Measurements from ENCODE around the gene ADRA2B. TPM values are rescaled to one million over a fixed set of nuclear protein-coding genes. Genes with fewer than 3 reads are reported as not detected.

The ADRA2B gene
- total RNA-seq, 1 experiment from 2014 or later: 0.47 TPM

DNA sequence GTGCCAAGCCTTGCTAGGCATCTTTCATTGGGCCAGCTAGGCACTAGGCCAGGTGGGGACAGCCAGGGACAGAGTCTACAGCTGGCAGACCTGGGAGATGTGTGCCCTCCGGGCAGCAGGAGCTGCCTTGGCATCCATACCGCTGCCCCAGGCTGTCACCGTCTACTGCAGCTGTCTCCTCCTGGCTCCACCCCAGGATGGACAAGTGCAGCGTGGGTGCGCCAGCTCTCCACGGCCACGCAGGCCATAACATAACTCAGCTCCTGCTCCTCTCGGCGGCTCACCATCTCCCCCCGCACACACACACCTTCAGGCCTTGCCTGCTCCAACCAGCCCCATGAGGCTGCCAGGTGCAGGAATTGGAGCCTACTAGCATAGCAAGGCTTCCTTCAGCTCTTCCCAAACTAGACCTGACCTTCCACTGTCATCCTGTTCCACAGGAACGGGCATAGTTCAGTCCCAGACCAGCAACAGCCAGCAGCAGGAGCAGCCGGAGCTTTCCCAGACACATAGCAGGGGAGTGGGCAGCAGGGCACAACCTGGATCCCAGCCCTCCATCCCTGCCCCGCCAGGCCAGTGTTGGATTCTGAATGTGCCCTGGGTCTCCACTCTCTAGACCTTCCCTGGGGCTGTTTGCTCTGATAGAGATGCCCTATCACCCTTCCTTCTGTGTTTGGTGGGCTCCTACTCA lies 2.5 kb upstream of the ADRA2B start:
- Histone ChIP-seq H3K4me3 (replicated peaks in 1 of 2; ENCODE audit: low read depth in 1 of 2, low read length in 2 of 2) (no peak overlapping the region), H3K36me3 (ENCODE audit: control insufficient read depth in 1 of 2, insufficient read depth in 2 of 2, low read length in 2 of 2) (no peaks in the 10 kb centered on the region), H4K20me1 (ENCODE audit: insufficient read depth) (no peaks in the 10 kb centered on the region), H3K9me2 (ENCODE audit: insufficient read depth) (no peaks in the 10 kb centered on the region), H3K4me1 (ENCODE audit: control insufficient read depth in 1 of 2, insufficient read depth in 2 of 2, low read length in 2 of 2) (peaks cover 11 to 16% of the 10 kb centered on the region in 2 experiments), H3K9me3 (ENCODE audit: control insufficient read depth in 1 of 2, insufficient read depth in 1 of 2, low read depth in 1 of 2, low read length in 2 of 2) (no peaks in the 10 kb centered on the region), H3K27me3 (ENCODE audit: insufficient read depth, low read length) (0 out of 2 replicates have a peak, but pooled peaks cover 3% of the 10 kb centered on the region), H3K79me2 (ENCODE audit: insufficient read depth, low read length) (no peaks in the 10 kb centered on the region), H3K9ac (ENCODE audit: low read length) (no peak overlapping the region), H3K27ac (ENCODE audit: low read depth, low read length) (no peak overlapping the region; the same call in 1 of the 2 replicates), H3K4me2 (ENCODE audit: low read length) (no peak overlapping the region), H2AFZ (ENCODE audit: low read depth, low read length, poor library complexity, severe bottlenecking) (no peak overlapping the region)
- TF ChIP-seq JUND (IDR thresholded peaks at IDR 0.05): no peak
- TF ChIP-seq ZBTB33 (IDR thresholded peaks at IDR 0.05; ENCODE audit: extremely low read depth, insufficient replicate concordance, low read length): no peak
- no peak for TF ChIP-seq POLR2AphosphoS5 (IDR thresholded peaks at IDR 0.05; ENCODE audit: low read depth, low read length)
- no peak for TF ChIP-seq EGR1 (IDR thresholded peaks at IDR 0.05; ENCODE audit: low read depth)
- no peak for TF ChIP-seq YY1 (IDR thresholded peaks at IDR 0.05; ENCODE audit: extremely low read depth, insufficient replicate concordance, low read depth, low read length)
- TF ChIP-seq TCF7L2 (IDR thresholded peaks at IDR 0.05; ENCODE audit: borderline replicate concordance, extremely low read depth, insufficient read depth, insufficient read length): no peak
- no peak for TF ChIP-seq CTCF (IDR thresholded peaks at IDR 0.05 in 2 of 3, conservative IDR thresholded peaks at IDR 0.05 in 1 of 3; ENCODE audit: borderline replicate concordance in 1 of 3, insufficient read depth in 1 of 3, low read depth in 2 of 3, low read length in 2 of 3)
- intact Hi-C loops (cut with micrococcal nuclease): no loop called here
- ChIA-PET POLR2A (no interaction called here), RAD21 (ENCODE audit: low non-redundant PET in 1 of 2, low total read pairs in 2 of 2, uncharacterized antibody in 2 of 2, unreplicated experiment in 2 of 2) (no interaction called here), CTCF (interaction anchor here (1.2 kb wide), 1 partner anchor 126 kb away, joined by 5 read pairs; no protein-coding TSS in a partner anchor)
- BruUV-seq (replicated peaks): no TSS peak
- ATAC-seq (no peak), DNase-seq (ENCODE audit: low read depth, low spot score) (no peak)

Measured in HCT116 (cell line).